Thymus (tissue), 11 donors: ENCODE results near the gene ZSWIM8. TPM values are rescaled to one million over a fixed set of nuclear protein-coding genes. Genes with fewer than 3 reads are reported as not detected.

ENCODE experiments used
- DNase-seq, 9 donors: peaks; one replicate each; pipeline ENCODE4 v3.0.0-alpha.2; 2013; ENCODE audit warnings: low spot score in 9 of 9, low read depth in 6 of 9, missing footprints in 1 of 9
- H3K27ac ChIP-seq, 2 donors: one replicate each; pipeline ENCODE4 v1.5.1; 2013; ENCODE audit warnings: control low read depth in 1 of 2, low read depth in 1 of 2, low read length in 1 of 2, mild to moderate bottlenecking in 1 of 2, moderate library complexity in 1 of 2
- H3K27me3 ChIP-seq, 2 donors: one replicate each; pipeline ENCODE4 v1.5.1; 2013; ENCODE audit warnings: low read length in 1 of 2; ENCODE audit not compliant: control insufficient read depth in 2 of 2, insufficient read depth in 1 of 2
- H3K36me3 ChIP-seq, 2 donors: one replicate each; pipeline ENCODE4 v1.5.1; 2013; ENCODE audit warnings: low read length in 1 of 2, mild to moderate bottlenecking in 1 of 2, moderate library complexity in 1 of 2; ENCODE audit not compliant: control insufficient read depth in 2 of 2, insufficient read depth in 2 of 2
- H3K4me1 ChIP-seq, 2 donors: one replicate each; pipeline ENCODE4 v1.5.1; 2013; ENCODE audit warnings: low read length in 2 of 2; ENCODE audit not compliant: control insufficient read depth in 2 of 2, insufficient read depth in 2 of 2
- H3K4me3 ChIP-seq, 2 donors: one replicate each; pipeline ENCODE4 v1.5.1; 2013; ENCODE audit warnings: low read length in 2 of 2, control low read depth in 1 of 2, mild to moderate bottlenecking in 1 of 2
- H3K9me3 ChIP-seq, 2 donors: one replicate each; pipeline ENCODE4 v1.5.1; 2013; ENCODE audit warnings: low read length in 1 of 2, mild to moderate bottlenecking in 1 of 2; ENCODE audit not compliant: control insufficient read depth in 2 of 2, insufficient read depth in 1 of 2
- WGBS: extraction: QIAGEN DNeasy Blood & Tissue Kit; methylation state at CpG from one replicate; pipeline ENCODE4 v1.1.7; 2013; 5-methylcytosine and 5-hydroxymethylcytosine counted together
- polyA plus RNA-seq: library from polyadenylated mRNA; stranded (reverse); fragments of 200-250 nt; gene quantifications from one replicate; pipeline ENCODE4 v1.2.3, GENCODE V29; 2013
- total RNA-seq: library from RNA; stranded (reverse); fragments of 120-200 nt; gene quantifications from one replicate; pipeline ENCODE4 v1.2.4, GENCODE V29; 2013
- donor health status: healthy.

Gene ZSWIM8
- total and polyA plus RNA-seq, 2 donors, result 27.1 to 106 TPM

DNA sequence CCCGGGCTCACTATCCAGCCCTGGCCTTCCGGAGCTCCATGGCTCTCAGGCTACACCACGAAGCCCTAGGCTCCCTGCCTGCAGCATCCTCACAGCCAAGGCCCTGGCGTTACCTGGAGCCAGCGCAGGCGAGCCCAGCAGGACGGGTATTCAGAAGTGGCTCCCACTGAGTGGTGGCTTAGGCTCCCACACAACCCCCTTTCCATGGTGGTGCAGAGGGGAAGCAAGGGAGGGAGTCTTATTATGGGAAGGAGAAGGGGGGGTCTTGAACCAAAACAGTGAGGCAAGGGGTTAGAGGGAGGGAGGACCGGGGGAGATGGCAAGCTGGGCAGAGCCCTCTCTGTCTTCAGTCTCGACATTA lies 55.6 kb downstream of the ZSWIM8 start:
- WGBS, result 98% methylated on average over 9 of the region's 9 CpGs
- no peak for DNase-seq
- H3K9me3 ChIP-seq, result no peaks in the 10 kb centered on the region
- no peaks in the 10 kb centered on the region for H3K27me3 ChIP-seq
- peaks cover 50 to 60% of the 10 kb centered on the region in 2 donors for H3K36me3 ChIP-seq
- no peaks in the 10 kb centered on the region for H3K4me1 ChIP-seq
- no peak overlapping the region for H3K4me3 ChIP-seq
- no peak overlapping the region for H3K27ac ChIP-seq

DNA sequence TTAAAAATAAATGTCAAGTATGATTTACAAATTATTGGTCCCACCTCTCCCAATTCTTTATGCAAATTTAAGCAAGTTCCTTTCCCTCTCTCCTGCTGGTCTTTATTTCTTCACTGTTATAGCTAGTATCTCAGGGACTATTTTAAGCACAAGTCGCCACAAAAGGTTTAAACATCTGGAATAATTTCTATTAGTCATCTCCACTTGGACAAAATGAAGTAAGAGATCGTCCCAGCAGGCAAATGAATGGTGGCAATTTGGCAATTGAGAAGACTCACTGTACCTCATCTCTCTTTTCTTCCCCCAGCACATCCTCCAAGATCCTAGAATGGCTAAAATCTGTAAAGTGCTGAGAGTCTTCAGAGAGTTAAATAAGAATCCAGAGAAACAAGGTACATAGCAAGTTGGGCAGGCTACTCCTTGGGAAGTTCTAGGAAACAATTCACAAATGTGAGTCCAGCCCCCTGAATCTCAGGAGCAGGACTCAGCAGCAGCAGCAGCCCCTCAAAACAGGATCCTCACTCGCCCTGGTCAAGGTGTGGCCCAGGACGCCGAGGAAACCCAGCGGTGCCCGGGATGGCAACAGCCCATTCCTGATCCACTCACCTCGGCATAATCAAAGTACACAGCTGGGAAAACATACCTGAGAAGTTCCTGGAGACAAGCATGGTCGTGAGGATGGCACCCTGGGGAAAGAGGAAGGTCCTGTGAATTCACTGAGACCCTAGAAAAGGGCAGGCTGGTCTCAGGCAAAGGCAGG lies 56.3 kb downstream of the ZSWIM8 start:
- WGBS, result 97% methylated on average over 9 of the region's 9 CpGs
- DNase-seq, result no peak
- Histone ChIP-seq H3K4me1 (no peaks in the 10 kb centered on the region), H3K4me3 (no peak overlapping the region), H3K36me3 (peaks cover 54 to 56% of the 10 kb centered on the region in 2 donors), H3K27ac (no peak overlapping the region), H3K9me3 (no peaks in the 10 kb centered on the region), H3K27me3 (no peaks in the 10 kb centered on the region)

DNA sequence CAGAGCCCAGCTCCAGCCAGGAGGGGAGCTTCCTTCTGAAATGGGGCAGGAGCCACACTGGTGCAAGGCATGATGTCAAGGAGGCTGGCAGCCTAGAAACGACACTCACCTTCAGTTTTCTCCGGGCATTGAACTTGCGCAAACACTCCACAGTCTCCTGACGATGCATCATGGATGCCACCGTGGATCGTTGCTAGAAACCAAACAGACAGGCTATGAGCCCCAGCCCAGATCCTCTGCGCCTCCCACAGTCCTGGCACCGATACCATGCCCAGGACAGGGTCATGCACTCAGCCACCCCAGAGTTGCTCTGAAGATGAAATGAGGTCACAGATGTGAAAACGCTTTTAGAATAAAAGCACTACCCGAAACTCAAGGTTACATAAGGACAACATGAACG lies 56.9 kb downstream of the ZSWIM8 start:
- 97% methylated on average over 11 of the region's 11 CpGs for WGBS
- no peak overlapping the region for H3K27ac ChIP-seq
- no peaks in the 10 kb centered on the region for H3K27me3 ChIP-seq
- H3K4me1 ChIP-seq, result no peaks in the 10 kb centered on the region
- H3K4me3 ChIP-seq, result no peak overlapping the region
- peaks cover 54 to 63% of the 10 kb centered on the region in 2 donors for H3K36me3 ChIP-seq
- no peaks in the 10 kb centered on the region for H3K9me3 ChIP-seq
- DNase-seq, result no peak

DNA sequence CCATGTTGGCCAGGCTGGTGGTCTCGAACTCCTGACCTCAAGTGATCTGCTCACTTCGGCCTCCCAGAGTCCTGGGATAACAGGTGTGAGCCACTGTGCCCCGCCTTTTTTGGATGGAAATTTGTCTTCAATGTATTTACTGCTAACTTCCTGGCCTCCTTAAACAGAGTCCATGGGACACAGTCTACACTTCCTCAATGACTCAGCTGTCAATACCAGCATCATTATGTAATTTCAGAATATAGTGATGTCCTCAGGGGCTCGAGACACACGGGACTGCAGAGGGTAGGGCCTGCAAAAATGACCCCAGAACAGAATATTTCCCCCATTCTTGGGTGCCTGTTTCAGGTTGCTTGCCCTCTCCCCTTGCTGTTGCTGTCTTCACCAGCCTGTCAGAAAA lies 57.9 kb downstream of the ZSWIM8 start:
- Histone ChIP-seq H3K27ac (no peak overlapping the region), H3K4me1 (no peaks in the 10 kb centered on the region), H3K36me3 (peaks cover 58 to 72% of the 10 kb centered on the region in 2 donors), H3K27me3 (no peaks in the 10 kb centered on the region), H3K9me3 (no peaks in the 10 kb centered on the region), H3K4me3 (no peak overlapping the region)
- DNase-seq, result no peak
- 93% methylated on average over 5 of the region's 5 CpGs for WGBS

DNA sequence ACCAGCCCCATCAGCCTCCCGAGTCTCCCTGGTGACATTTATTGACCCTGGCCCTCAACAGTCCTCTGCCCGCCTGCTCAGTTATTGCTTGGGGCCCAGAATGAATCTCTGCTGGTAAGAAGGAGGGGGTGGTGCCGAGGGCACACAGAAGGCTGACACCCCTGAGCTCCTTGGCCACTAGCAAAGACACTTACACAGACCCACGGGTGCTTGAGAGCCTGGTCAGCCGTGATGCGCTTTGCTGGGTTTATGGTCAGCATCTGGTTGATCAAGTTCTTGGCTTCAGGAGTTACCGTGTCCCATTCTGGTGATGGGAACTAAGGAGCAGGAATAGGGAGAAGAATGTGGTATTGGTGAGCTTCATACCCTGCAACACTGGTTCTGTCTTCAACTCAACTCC lies 61.6 kb downstream of the ZSWIM8 start:
- Histone ChIP-seq H3K27me3 (no peaks in the 10 kb centered on the region), H3K9me3 (no peaks in the 10 kb centered on the region), H3K4me1 (peaks cover 0 to 9% of the 10 kb centered on the region in 2 donors), H3K27ac (no peak overlapping the region), H3K36me3 (peaks cover 59 to 66% of the 10 kb centered on the region in 2 donors), H3K4me3 (no peak overlapping the region)
- 98% methylated on average over 7 of the region's 7 CpGs for WGBS
- DNase-seq, result no peak

DNA sequence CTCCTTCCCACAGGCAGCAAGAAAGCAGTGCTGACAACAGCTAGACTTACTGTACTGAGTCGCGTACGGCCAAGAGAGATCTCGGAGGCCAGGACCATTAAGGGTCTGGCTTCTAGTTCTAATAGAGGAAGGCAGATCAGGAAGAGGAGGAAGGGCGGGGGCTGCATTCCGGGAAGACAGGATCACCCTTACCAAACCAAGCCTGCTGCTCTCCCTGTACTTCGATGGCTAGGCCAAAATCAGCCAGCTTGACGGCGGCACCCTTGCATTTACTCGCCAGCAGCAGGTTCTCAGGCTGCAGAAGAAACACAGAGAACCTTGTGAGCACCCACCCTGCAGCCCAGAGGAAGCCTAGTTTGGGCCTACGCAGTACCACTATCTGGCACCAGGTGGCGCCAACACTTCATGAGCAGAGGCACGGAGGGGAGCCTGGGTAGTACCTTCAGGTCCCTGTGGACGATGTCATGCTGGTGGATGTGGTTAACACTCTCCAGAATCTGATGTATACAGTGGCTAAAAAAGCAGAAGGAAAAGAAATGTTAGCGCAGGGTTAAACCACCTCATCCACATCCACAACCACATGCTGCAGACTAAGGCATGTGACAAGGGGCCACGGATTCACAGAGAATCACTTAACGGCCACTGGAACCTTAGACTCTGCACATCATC lies 63.5 kb downstream of the ZSWIM8 start:
- peaks cover 0 to 3% of the 10 kb centered on the region in 2 donors for H3K9me3 ChIP-seq
- H3K4me1 ChIP-seq, result peaks cover 0 to 9% of the 10 kb centered on the region in 2 donors
- WGBS, result 38% methylated on average over 17 of the region's 17 CpGs
- peak; percentile 63 to 93 (median 82) for DNase-seq
- H3K27ac ChIP-seq, result peak overlapping the region in 1 of 2 donors; percentile 14
- no peak overlapping the region for H3K4me3 ChIP-seq
- H3K36me3 ChIP-seq, result peaks cover 61 to 66% of the 10 kb centered on the region in 2 donors
- H3K27me3 ChIP-seq, result no peaks in the 10 kb centered on the region

DNA sequence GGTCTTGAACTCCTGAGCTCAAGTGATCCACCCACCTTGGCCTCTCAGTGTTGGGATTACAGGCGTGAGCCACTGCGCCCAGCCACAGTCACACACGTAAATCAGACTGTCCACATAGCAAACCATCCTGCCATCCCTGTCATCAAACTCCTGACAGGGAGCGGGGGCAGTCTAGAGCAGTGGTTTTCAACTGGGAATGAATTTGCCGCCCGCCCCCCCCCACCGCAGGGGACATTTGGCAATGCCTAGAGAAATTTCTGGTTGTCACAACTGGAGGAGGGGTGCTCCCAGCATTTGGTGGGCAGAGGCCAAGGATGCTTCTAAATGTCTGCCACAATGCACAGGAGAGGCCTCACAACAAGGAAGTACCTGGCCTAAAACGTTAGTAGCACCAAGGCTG lies 64.8 kb downstream of the ZSWIM8 start:
- no peaks in the 10 kb centered on the region for H3K27me3 ChIP-seq
- H3K36me3 ChIP-seq, result peaks cover 57 to 61% of the 10 kb centered on the region in 2 donors
- peaks cover 0 to 9% of the 10 kb centered on the region in 2 donors for H3K4me1 ChIP-seq

DNA sequence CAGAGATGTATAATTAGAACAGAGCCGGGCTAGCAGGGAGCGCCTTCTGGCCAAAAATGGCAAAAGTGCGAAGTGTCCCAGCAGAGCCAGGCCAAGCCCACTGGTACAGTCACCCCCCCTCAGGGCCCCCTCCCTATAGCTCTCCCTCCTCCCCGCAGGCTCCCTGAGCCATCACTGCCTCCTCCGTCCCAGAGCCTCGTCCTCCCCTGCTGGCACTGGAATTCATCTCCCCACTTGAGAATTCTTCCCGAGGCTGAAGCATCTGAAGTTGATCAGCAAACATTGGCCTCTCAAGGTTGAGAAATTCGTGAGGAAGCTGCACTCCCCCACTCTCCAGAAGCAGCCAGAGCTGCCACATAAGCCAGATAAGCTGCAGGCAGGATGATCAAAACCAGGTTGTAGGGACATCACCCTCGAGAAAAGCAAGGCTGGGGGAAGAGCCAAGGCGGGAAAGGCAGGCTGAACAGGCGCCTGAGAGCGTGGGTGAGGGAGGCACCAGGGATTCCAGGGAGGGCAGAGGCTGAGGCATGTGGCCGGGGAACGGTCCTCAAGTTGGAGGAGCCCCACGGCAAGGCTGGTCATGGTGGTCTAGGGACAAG lies 65.6 kb downstream of the ZSWIM8 start:
- H3K9me3 ChIP-seq, result peaks cover 0 to 3% of the 10 kb centered on the region in 2 donors
- H3K27me3 ChIP-seq, result no peaks in the 10 kb centered on the region
- no peak overlapping the region for H3K27ac ChIP-seq
- H3K4me1 ChIP-seq, result peaks cover 0 to 9% of the 10 kb centered on the region in 2 donors
- DNase-seq, result no peak
- H3K36me3 ChIP-seq, result peaks cover 58 to 63% of the 10 kb centered on the region in 2 donors
- H3K4me3 ChIP-seq, result no peak overlapping the region
- WGBS, result 87% methylated on average over 15 of the region's 15 CpGs

More for the DNA sequence above, 64.8 kb downstream of the ZSWIM8 start:
- no peak overlapping the region for H3K4me3 ChIP-seq
- H3K27ac ChIP-seq, result no peak overlapping the region
- no peak for DNase-seq
- 94% methylated on average over 8 of the region's 8 CpGs for WGBS
- peaks cover 0 to 3% of the 10 kb centered on the region in 2 donors for H3K9me3 ChIP-seq
